ENCODE results near the gene RPGRIP1L.
"Not testable (repeated sequence)": the region's sequence is repeated elsewhere in the genome, so short reads cannot be mapped to it uniquely, and the experiment has no call there.

The RPGRIP1L gene

GRCh38 chr16:53712065-53712464 lies 8.4 kb upstream of the RPGRIP1L start:
- TF ChIP-seq CTCF (IDR thresholded peaks at IDR 0.05; ENCODE audit: low read depth, low read length) = no peak
- DNase-seq (ENCODE audit: extremely low read depth, low read depth) = no peak

- TF ChIP-seq CTCF (IDR thresholded peaks at IDR 0.05; ENCODE audit: low read depth, low read length) = no peak
- DNase-seq (ENCODE audit: extremely low read depth, low read depth) = no peak
Observed at GRCh38 chr16:53711390-53711789, 7.7 kb upstream of the RPGRIP1L start.

GRCh38 chr16:53708490-53708889 lies 4.8 kb upstream of the RPGRIP1L start:
- no peak for DNase-seq (ENCODE audit: extremely low read depth, low read depth)
- TF ChIP-seq CTCF (IDR thresholded peaks at IDR 0.05; ENCODE audit: low read depth, low read length) = no peak

- no peak for DNase-seq (ENCODE audit: extremely low read depth, low read depth)
- TF ChIP-seq CTCF (IDR thresholded peaks at IDR 0.05; ENCODE audit: low read depth, low read length) = no peak
Observed at GRCh38 chr16:53707671-53708070, 4.0 kb upstream of the RPGRIP1L start.

GRCh38 chr16:53704445-53704813 lies 770 bp upstream of the RPGRIP1L start:
- DNase-seq (ENCODE audit: extremely low read depth, low read depth) = no peak
- no peak for TF ChIP-seq CTCF (IDR thresholded peaks at IDR 0.05; ENCODE audit: low read depth, low read length)

GRCh38 chr16:53698271-53698670 lies 5.4 kb downstream of the RPGRIP1L start:
- not testable (repeated sequence) for DNase-seq (ENCODE audit: extremely low read depth, low read depth)

GRCh38 chr16:53695070-53695469 lies 8.6 kb downstream of the RPGRIP1L start:
- TF ChIP-seq CTCF (IDR thresholded peaks at IDR 0.05; ENCODE audit: low read depth, low read length) = no peak
- DNase-seq (ENCODE audit: extremely low read depth, low read depth) = no peak

GRCh38 chr16:53693320-53693719 lies 10.3 kb downstream of the RPGRIP1L start:
- TF ChIP-seq CTCF (IDR thresholded peaks at IDR 0.05; ENCODE audit: low read depth, low read length) = no peak
- no peak for DNase-seq (ENCODE audit: extremely low read depth, low read depth)
